NCI-H146 treated with DMSO at 0.1 percent for 48 hours (cell line): ENCODE results near the gene CTXND2.
"Not testable (repeated sequence)": the region's sequence is repeated elsewhere in the genome, so short reads cannot be mapped to it uniquely, and the experiment has no call there.

Experiments
- DNase-seq: peaks from one replicate; lab custom pipeline; 2025; ENCODE audit not compliant: unreplicated experiment; lab: John Stamatoyannopoulos, UW

Gene CTXND2

GRCh38 chr1:150888727-150889126 is 1.8 kb downstream of the CTXND2 start:
- DNase-seq, result no peak

- no peak for DNase-seq
Measured at GRCh38 chr1:150890033-150890416, 3.1 kb downstream of the CTXND2 start.

GRCh38 chr1:150893336-150893913 is 6.5 kb downstream of the CTXND2 start:
- no peak for DNase-seq

GRCh38 chr1:150895618-150896017 is 8.7 kb downstream of the CTXND2 start:
- DNase-seq, result no peak

GRCh38 chr1:150899795-150900194 is 12.9 kb downstream of the CTXND2 start:
- DNase-seq, result not testable (repeated sequence)

GRCh38 chr1:150902346-150902745 is 15.4 kb downstream of the CTXND2 start:
- no peak for DNase-seq

- no peak for DNase-seq
Measured at GRCh38 chr1:150902751-150903150, 15.8 kb downstream of the CTXND2 start.

GRCh38 chr1:150905301-150905700 is 18.4 kb downstream of the CTXND2 start:
- DNase-seq, result no peak

- no peak for DNase-seq
Measured at GRCh38 chr1:150906329-150906728, 19.4 kb downstream of the CTXND2 start.

GRCh38 chr1:150906813-150907212 is 19.9 kb downstream of the CTXND2 start:
- DNase-seq, result no peak

- DNase-seq, result no peak
Measured at GRCh38 chr1:150909585-150910180, 22.7 kb downstream of the CTXND2 start.

- DNase-seq, result no peak
Measured at GRCh38 chr1:150912623-150913022, 25.7 kb downstream of the CTXND2 start.

GRCh38 chr1:150917387-150917786 is 30.5 kb downstream of the CTXND2 start:
- DNase-seq, result no peak

- peak; percentile 67 for DNase-seq
Measured at GRCh38 chr1:150922519-150922975, 35.6 kb downstream of the CTXND2 start.

- DNase-seq, result no peak
Measured at GRCh38 chr1:150925080-150925479, 38.1 kb downstream of the CTXND2 start.

GRCh38 chr1:150926097-150926741 is 39.3 kb downstream of the CTXND2 start, which contains the start of gene SETDB1:
TSS of gene SETDB1 (plus strand) at chr1:150926363. CDS start at chr1:150927715, 1,352 bp downstream.
- DNase-seq, result peak; percentile 94

- no peak for DNase-seq
Measured at GRCh38 chr1:150927624-150928023, 40.7 kb downstream of the CTXND2 start.

GRCh38 chr1:150928286-150928685 is 41.4 kb downstream of the CTXND2 start:
- no peak for DNase-seq

GRCh38 chr1:150928775-150929174 is 41.8 kb downstream of the CTXND2 start:
- not testable (repeated sequence) for DNase-seq

- DNase-seq, result no peak
Measured at GRCh38 chr1:150931773-150932172, 44.8 kb downstream of the CTXND2 start.

GRCh38 chr1:150944856-150945255 is 57.9 kb downstream of the CTXND2 start:
- no peak for DNase-seq

- no peak for DNase-seq
Measured at GRCh38 chr1:150954708-150955107, 67.8 kb downstream of the CTXND2 start.
